ENCODE results near the gene SLC44A4.
"Not testable (repeated sequence)": the region's sequence is repeated elsewhere in the genome, so short reads cannot be mapped to it uniquely, and the experiment has no call there.

The SLC44A4 gene

DNA sequence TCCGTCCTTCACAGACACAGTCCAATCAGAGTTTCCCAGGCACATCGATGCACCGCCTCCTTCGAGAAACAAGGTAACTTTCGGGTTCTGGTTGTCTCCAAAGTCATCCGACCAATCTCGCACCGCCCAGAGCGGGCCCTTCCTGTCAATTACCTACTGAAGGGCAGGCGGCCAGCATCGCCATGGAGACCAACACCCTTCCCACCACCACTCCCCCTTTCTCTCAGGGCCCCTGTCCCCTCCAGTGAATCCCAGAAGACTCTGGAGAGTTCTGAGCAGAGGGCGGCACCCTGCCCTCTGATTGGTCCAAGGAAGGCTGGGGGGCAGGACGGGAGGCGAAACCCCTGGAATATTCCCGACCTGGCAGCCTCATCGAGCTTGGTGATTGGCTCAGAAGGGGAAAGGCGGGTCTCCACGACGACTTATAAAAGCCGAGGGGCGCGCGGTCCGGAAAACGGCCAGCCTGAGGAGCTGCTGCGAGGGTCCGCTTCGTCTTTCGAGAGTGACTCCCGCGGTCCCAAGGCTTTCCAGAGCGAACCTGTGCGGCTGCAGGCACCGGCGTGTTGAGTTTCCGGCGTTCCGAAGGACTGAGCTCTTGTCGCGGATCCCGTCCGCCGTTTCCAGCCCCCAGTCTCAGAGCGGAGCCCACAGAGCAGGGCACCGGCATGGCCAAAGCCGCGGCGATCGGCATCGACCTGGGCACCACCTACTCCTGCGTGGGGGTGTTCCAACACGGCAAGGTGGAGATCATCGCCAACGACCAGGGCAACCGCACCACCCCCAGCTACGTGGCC is 51.3 kb downstream of the SLC44A4 start, which contains the start of gene HSPA1B:
TSS of gene HSPA1B (plus strand) at position 453 of the 794 bp plus-strand sequence. CDS start at position 666, 213 bp downstream.
- peak; percentile 98 for DNase-seq (ENCODE audit: low spot score)

DNA sequence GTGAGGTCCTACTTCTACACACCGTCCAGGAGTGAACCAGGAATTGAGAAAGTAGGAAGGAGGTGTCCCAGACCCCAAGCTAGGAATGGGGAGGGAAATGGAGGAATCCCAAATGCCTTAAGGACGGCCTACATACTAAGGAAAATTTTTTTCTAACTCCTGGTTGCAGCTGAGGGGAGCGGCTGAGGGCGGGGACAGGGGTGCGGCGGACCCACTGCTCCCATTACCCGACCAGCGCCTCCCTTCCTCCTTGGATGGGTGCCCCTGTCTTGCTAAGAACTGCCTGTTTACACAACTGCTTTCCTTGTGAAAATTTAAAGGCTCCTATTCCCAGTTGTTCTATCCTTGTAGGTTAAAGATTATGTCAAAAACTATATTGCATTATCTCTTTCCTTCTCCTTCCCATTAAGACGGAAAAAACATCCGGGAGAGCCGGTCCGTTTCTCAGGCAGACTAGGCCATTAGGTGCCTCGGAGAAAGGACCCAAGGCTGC is 52.0 kb downstream of the SLC44A4 start:
- DNase-seq (ENCODE audit: low spot score) = no peak

DNA sequence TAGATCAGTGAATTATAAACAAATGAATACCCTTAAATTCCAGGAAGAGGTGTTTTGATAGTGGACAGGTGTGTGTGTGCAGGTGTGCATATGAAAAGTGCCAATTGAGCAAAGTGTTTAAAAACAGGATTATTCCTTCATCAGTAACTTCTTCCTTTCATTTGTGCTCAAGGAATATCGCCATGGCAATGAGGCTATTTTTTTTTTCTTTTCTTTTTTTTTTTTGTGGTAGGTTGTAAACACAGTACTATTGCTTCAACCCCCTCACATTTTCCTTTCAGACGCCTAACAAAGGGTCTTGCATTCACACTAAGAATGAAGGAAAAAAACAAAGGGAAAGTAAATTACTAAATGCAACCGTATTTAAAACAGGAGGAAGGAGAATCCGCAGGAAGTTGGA is 53.2 kb downstream of the SLC44A4 start:
- DNase-seq (ENCODE audit: low spot score) = no peak

DNA sequence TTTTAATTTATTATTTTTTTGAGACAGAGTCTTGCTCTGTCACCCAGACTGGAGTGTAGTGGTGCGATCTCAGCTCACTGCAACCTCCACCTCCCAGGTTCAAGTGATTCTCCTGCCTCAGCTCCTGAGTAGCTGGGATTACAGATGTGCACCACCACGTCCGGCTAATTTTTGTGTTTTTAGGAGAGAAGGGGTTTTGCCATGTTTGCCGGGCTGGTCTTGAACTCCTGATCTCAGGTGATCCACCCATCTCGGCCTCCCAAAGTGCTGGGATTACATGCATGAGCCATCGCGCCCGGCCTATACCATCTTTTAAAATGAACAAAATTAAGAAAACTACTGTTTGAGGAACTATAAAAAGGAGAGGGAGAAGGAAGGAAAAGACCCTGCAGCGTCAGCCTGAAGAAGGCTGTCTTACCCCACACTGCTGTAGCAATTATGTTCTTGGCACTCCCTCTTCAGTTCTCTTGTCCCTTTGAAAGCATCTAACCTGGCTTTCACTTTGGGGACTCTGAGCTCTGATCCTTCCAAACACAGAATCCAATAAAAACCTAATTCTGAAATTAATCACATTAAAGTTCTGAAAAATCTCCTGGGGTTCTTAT is 55.1 kb downstream of the SLC44A4 start:
- not testable (repeated sequence) for DNase-seq (ENCODE audit: low spot score)

DNA sequence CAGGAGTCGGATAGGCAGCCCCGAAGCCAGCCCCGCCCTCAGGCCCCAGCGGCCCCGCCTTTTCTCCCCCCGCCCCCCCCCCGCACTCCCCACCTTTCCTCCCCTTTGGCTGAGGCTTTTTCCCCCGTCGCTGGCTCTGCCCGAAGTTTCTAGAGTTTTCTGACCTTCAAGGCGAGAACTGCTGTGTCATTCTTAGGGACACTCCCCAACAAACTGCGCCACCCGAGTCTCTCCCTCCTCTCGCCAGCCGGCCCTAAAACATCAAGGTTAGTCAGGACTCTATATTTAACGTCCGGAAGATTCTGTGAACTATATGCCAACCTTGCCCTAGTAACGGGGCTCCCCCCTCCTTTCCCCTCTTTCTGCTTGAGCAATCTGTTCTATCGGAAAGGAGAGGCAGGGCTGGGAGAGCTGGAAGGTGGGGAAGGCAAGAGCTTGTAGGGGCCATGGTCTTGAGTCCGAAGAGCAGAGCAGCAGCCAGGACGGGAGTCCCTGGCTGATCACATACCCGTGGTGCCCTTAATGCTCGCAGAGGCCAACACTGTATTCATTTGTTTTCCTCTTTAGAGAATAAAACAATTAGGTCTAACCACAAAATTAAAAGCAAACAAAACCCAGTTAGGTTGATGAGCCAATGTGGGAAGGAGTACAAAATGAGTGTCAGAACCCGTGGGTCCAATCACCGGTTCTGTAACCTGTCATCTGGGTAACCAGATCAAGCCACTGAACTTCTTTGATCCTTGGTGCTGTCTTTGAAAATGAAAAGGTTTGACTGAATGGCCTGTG is 56.6 kb downstream of the SLC44A4 start:
- DNase-seq (ENCODE audit: low spot score) = peak; percentile 82

DNA sequence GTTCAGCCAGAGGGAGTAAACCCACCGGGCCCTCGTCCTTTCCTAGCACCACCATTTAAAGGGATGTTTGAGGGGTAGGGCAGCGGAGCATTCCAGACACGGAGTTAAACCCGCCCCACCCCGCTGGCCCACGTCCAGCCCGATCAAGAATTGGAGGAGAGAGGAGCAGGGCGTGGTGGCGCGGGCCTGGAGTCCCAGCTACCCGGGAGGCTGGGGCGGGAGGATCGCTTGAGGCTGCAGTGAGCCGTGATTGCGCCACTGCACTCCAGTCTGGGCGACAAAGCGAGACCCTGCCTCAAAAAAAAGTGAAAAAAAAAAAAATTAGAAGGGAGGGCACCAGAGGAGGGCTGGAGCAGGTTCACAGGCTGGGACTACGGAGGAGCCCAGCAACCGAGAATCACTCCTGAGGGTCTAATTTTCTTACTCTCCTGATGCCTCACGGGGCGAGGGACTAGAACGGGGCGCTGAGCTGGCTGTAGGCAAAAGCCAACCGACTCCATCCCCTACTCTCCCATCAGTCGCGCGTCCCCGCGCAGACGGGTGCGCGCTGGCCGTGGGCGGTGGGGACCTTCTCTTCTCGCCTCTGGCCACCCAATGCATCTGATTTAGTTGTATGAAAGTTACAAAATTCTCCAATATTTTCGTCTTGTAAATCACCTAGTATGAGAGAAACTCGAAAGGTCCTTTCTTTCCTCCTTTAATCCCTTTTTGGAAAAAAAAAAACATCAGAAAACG is 57.3 kb downstream of the SLC44A4 start:
- DNase-seq (ENCODE audit: low spot score) = peak; percentile 70

DNA sequence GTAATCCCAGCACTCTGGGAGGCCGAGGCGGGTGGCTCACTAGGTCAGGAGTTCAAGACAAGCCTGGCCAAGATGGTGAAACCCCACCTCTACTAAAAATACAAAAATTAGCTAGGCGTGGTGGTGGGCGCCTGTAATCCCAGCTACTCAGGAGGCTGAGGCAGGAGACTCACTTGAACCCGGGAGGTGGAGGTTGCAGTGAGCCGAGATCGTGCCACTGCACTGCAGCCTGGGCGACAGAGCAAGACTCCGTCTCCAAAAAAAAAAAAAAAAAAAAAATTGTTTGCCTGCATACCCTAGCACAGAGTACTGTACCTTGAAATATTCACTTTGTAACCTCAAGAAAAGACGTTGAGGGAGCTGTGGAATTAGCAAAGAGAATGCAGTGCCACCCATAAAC is 58.4 kb downstream of the SLC44A4 start:
- not testable (repeated sequence) for DNase-seq (ENCODE audit: low spot score)

DNA sequence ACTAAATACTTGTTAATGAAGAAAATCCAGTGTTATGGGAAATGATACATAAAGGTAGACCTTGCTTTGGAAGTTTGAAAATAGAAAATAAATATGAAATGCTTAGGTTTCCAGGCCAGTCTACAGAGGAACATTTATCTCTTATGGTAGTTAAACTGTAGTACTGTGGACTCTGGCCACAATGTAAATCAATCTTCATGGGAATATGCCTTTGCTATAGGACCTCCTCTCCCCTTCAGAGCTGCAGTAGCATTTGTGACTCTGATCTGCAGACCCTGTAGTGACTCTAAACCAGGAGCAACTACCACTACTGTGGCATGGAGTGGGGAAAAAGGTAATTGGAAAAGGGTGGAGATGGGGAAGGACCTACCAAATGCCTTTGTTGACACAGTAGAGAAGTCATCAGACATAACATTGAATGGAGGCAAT is 58.9 kb downstream of the SLC44A4 start:
- DNase-seq (ENCODE audit: low spot score) = no peak

DNA sequence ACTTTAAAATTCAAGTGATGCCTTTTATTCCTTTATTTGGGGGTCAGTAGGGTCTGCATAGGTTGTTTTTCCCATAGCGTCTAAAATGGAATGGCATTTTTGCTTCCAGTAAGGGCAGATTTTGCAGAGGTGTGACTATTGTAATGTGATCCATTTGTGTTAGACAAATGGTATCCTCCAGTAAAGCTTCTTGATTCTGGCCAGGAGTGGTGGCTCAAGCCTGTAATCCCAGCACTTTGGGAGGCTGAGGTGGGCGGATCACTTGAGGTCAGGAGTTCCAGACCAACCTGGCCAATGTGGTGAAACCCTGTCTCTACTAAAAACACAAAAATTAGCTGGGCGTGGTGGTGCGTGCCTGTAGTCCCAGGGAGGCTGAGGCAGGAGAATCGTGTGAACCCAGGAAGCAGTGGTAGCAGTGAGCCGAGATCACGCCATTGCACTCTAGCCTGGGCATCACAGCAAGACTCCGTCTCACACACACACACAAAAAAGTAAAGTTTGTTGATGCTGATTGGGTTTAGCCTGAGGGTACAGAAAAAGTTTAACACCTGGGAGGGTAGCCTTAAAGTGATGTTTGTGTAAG is 60.8 kb downstream of the SLC44A4 start:
- DNase-seq (ENCODE audit: low spot score) = peak; percentile 38

DNA sequence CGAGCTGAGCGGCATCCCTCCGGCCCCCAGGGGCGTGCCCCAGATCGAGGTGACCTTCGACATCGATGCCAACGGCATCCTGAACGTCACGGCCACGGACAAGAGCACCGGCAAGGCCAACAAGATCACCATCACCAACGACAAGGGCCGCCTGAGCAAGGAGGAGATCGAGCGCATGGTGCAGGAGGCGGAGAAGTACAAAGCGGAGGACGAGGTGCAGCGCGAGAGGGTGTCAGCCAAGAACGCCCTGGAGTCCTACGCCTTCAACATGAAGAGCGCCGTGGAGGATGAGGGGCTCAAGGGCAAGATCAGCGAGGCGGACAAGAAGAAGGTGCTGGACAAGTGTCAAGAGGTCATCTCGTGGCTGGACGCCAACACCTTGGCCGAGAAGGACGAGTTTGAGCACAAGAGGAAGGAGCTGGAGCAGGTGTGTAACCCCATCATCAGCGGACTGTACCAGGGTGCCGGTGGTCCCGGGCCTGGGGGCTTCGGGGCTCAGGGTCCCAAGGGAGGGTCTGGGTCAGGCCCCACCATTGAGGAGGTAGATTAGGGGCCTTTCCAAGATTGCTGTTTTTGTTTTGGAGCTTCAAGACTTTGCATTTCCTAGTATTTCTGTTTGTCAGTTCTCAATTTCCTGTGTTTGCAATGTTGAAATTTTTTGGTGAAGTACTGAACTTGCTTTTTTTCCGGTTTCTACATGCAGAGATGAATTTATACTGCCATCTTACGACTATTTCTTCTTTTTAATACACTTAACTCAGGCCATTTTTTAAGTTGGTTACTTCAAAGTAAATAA is 61.5 kb downstream of the SLC44A4 start:
- peak; percentile 46 for DNase-seq (ENCODE audit: low spot score)

DNA sequence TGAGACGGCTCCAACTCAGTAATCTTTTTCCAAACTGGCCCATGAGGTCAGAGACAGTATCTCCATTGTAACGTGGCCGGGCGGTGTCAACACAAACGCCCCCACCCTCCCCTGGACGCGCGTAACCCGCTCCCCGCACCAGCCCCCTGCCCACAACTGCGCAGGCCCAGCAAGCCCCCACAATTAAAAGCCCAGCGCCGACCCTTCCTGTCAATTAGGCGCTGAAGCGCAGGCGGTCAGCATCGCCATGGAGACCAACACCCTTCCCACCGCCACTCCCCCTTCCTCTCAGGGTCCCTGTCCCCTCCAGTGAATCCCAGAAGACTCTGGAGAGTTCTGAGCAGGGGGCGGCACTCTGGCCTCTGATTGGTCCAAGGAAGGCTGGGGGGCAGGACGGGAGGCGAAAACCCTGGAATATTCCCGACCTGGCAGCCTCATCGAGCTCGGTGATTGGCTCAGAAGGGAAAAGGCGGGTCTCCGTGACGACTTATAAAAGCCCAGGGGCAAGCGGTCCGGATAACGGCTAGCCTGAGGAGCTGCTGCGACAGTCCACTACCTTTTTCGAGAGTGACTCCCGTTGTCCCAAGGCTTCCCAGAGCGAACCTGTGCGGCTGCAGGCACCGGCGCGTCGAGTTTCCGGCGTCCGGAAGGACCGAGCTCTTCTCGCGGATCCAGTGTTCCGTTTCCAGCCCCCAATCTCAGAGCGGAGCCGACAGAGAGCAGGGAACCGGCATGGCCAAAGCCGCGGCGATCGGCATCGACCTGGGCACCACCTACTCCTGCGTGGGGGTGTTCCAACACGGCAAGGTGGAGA is 63.6 kb downstream of the SLC44A4 start, which contains the start of the genes HSPA1A and HSPA1L:
TSS of gene HSPA1A (plus strand) at position 519 of the 814 bp plus-strand sequence. CDS start at position 733, 214 bp downstream.
TSS of gene HSPA1L (minus strand) at position 259 of the 814 bp plus-strand sequence. CDS start 3,311 bp downstream, outside the sequence.
- peak; percentile 97 for DNase-seq (ENCODE audit: low spot score)

DNA sequence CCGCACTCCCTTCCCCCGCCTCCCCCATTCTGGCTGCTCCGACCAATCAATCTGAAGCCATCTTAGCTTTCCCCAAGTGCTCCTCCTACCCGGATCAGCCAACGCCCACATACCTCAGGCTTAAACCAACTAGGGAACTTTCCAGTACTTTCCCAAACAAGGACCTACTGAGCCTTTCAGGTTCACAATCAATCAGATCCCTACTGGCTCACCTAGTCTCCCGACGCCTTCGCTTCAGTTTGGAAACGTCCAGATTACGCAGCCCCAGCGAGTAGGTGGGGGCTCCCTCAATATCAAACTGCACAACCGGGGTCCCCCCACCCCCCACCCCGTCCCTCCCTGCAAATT is 64.1 kb downstream of the SLC44A4 start:
- peak; percentile 98 for DNase-seq (ENCODE audit: low spot score)

DNA sequence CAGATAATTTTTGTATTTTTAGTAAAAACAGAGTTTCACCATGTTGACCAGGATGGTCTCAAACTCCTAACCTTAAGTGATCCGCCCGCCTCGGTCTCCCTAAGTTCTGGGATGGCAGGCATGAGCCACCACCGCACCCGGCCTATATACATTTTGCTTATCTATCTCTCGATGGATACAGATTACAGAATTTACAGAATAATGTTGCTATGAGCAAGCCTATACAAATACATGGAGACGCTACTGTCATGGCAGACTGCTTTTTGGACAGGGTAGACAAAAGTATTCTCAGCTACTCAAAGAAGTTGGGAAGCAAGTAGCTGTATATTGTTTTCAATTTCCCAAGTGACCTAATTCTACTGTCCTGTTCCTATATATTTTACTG is 65.3 kb downstream of the SLC44A4 start:
- DNase-seq (ENCODE audit: low spot score) = no peak

All from putamen (tissue), 1 donor.